OCI-LY7 (cell line): ENCODE measurements around the gene ISY1.

Source experiments
- EZH2phosphoT487 ChIP-seq: fragments of 200-600 bp; sonication (generic); IDR thresholded peaks from 2 replicates; pipeline ENCODE4 v1.6.1; 2018; ENCODE audit warnings: low read depth, borderline replicate concordance, mild to moderate bottlenecking, mixed run types, antibody characterized with exemption, low read length, moderate library complexity, mixed read lengths
- TF ChIP-seq, protein P1 (sequence below): fragments of 200-600 bp; sonication (generic); conservative IDR thresholded peaks from 2 replicates; pipeline ENCODE4 v1.5.1; 2014; ENCODE audit warnings: mild to moderate bottlenecking, antibody characterized with exemption, low read length, moderate library complexity, mixed read lengths

DNA sequence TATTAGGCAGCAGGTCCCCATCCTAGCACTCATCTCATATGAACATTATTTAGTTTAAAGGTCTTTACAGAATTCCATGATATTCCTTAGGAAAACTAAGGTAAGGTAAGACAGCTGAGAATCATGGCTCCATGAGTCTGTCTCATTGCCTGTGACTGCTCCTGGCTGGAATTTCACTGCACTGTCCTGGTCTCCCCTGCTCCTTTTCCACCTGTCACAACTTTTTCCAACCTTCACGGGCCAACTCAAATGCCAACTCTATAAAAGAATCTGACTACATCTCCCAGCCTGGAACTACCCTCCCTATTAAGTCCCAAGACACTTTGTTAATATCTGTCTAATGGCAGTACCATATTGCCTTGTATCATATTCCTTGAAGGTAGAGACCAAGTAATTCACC is 15.2 kb upstream of the ISY1 start:
- TF ChIP-seq, protein P1, sequence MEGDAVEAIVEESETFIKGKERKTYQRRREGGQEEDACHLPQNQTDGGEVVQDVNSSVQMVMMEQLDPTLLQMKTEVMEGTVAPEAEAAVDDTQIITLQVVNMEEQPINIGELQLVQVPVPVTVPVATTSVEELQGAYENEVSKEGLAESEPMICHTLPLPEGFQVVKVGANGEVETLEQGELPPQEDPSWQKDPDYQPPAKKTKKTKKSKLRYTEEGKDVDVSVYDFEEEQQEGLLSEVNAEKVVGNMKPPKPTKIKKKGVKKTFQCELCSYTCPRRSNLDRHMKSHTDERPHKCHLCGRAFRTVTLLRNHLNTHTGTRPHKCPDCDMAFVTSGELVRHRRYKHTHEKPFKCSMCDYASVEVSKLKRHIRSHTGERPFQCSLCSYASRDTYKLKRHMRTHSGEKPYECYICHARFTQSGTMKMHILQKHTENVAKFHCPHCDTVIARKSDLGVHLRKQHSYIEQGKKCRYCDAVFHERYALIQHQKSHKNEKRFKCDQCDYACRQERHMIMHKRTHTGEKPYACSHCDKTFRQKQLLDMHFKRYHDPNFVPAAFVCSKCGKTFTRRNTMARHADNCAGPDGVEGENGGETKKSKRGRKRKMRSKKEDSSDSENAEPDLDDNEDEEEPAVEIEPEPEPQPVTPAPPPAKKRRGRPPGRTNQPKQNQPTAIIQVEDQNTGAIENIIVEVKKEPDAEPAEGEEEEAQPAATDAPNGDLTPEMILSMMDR: no peak
- no peak for TF ChIP-seq EZH2phosphoT487
